GM12878 (cell line): ENCODE data around the gene TTC31. TPM values are rescaled to one million over a fixed set of nuclear protein-coding genes. Genes with fewer than 3 reads are reported as not detected.
A peak's percentile ranks its signal among the peaks of the same experiment; 100 is the strongest.

ENCODE experiments used
- ATF3 ChIP-seq: IDR thresholded peaks from 2 replicates; pipeline ENCODE4 v1.6.1; 2011; ENCODE audit warnings: low read depth, mild to moderate bottlenecking, low read length, moderate library complexity, borderline replicate concordance; ENCODE audit errors: extremely low read depth
- CBX3 ChIP-seq: fragments of 200-600 bp; sonication (generic); IDR thresholded peaks from 2 replicates; pipeline ENCODE4 v1.6.1; 2016; ENCODE audit warnings: low read depth, borderline replicate concordance
- CBX5 ChIP-seq: sonication (generic); IDR thresholded peaks from 2 replicates; pipeline ENCODE4 v1.6.1; 2016; ENCODE audit warnings: low read depth, moderate library complexity, mild to moderate bottlenecking, inconsistent platforms
- CEBPB ChIP-seq, 2 experiments: fragments of 150-350 bp in 1 of 2; IDR thresholded peaks; 2 replicates each; pipeline ENCODE4 v1.6.1; 2012 to 2014; ENCODE audit warnings: low read depth in 2 of 2, low read length in 2 of 2, borderline replicate concordance in 1 of 2, inconsistent platforms in 1 of 2
- FOXK2 ChIP-seq: fragments of 450-650 bp; IDR thresholded peaks from 2 replicates; pipeline ENCODE4 v1.6.1; 2017; ENCODE audit warnings: mild to moderate bottlenecking, moderate library complexity
- MLLT1 ChIP-seq: fragments of 450-650 bp; IDR thresholded peaks from 2 replicates; pipeline ENCODE4 v1.6.1; 2016; ENCODE audit warnings: mild to moderate bottlenecking
- MYB ChIP-seq: fragments of 150-350 bp; IDR thresholded peaks from 2 replicates; pipeline ENCODE4 v1.6.1; 2014; ENCODE audit warnings: mild to moderate bottlenecking, low read depth, low read length, borderline replicate concordance
- NR2C1 ChIP-seq: fragments of 450-650 bp; IDR thresholded peaks from 2 replicates; pipeline ENCODE4 v1.6.1; 2017; ENCODE audit warnings: antibody characterized with exemption, mild to moderate bottlenecking, moderate library complexity
- NRF1 ChIP-seq: conservative IDR thresholded peaks from 2 replicates; pipeline ENCODE4 v1.6.1; 2011; ENCODE audit warnings: mild to moderate bottlenecking, low read depth, low read length, improper control_type of control experiment
- POLR2A ChIP-seq: IDR thresholded peaks from 2 replicates; pipeline ENCODE4 v1.6.1; 2011; ENCODE audit warnings: low read depth, mild to moderate bottlenecking, low read length
- POLR2AphosphoS5 ChIP-seq: IDR thresholded peaks from 2 replicates; pipeline ENCODE4 v1.6.1; 2011; ENCODE audit warnings: mild to moderate bottlenecking, low read length, inconsistent platforms
- SIX5 ChIP-seq: IDR thresholded peaks from 2 replicates; pipeline ENCODE4 v1.6.1; 2011; ENCODE audit warnings: mild to moderate bottlenecking, low read depth, low read length, moderate library complexity; ENCODE audit not compliant: severe bottlenecking
- SMAD5 ChIP-seq: IDR thresholded peaks from 2 replicates; pipeline ENCODE4 v1.6.1; 2016; ENCODE audit warnings: antibody characterized with exemption, low read depth
- ZBTB11 ChIP-seq: fragments of 450-650 bp; formaldehyde crosslinking; IDR thresholded peaks from 2 replicates; pipeline ENCODE4 v1.5.0; 2022; ENCODE audit warnings: mild to moderate bottlenecking, missing genetic modification characterization
- polyA plus RNA-seq, 11 experiments: library from polyadenylated mRNA; depleted of rRNA in 4 of 11; unstranded in 6 of 11; stranded (reverse) in 5 of 11; fragments of >200 nt; fragmentation: Nextera tagmentation in 4 of 11; fragmentation: Illumina TruSeq in 1 of 11; extraction: Ambion mirVana in 4 of 11; extraction: Trizol in 1 of 11; gene quantifications; 1 replicate in 1 of 11; 2 replicates in 10 of 11; pipeline versions ENCODE4 v1.2.1 to v1.2.3, GENCODE V29; 2011 to 2016; ENCODE audit warnings: inconsistent platforms in 2 of 11, missing spikeins in 2 of 11, low read depth in 1 of 11
- total RNA-seq, 4 experiments: library from RNA; depleted of rRNA in 3 of 4; stranded (reverse); fragments of >200 nt in 3 of 4; fragmentation: Illumina TruSeq in 1 of 4; extraction: Trizol in 1 of 4; gene quantifications; 2 replicates each; pipeline versions ENCODE4 v1.2.1 to v1.2.3, GENCODE V29; 2013 to 2021
- TF ChIP-seq, protein P1 (sequence below): IDR thresholded peaks from 2 replicates; pipeline ENCODE4 v1.6.1; 2012; ENCODE audit warnings: low read depth, low read length, improper control_type of control experiment

TTC31 gene
- total and polyA plus RNA-seq, 10 of the 15 experiments (the other 5 are each of a cell fraction or from before 2014, with no cell fraction given), result 6.5 to 34.9 (median 25.9) TPM

DNA sequence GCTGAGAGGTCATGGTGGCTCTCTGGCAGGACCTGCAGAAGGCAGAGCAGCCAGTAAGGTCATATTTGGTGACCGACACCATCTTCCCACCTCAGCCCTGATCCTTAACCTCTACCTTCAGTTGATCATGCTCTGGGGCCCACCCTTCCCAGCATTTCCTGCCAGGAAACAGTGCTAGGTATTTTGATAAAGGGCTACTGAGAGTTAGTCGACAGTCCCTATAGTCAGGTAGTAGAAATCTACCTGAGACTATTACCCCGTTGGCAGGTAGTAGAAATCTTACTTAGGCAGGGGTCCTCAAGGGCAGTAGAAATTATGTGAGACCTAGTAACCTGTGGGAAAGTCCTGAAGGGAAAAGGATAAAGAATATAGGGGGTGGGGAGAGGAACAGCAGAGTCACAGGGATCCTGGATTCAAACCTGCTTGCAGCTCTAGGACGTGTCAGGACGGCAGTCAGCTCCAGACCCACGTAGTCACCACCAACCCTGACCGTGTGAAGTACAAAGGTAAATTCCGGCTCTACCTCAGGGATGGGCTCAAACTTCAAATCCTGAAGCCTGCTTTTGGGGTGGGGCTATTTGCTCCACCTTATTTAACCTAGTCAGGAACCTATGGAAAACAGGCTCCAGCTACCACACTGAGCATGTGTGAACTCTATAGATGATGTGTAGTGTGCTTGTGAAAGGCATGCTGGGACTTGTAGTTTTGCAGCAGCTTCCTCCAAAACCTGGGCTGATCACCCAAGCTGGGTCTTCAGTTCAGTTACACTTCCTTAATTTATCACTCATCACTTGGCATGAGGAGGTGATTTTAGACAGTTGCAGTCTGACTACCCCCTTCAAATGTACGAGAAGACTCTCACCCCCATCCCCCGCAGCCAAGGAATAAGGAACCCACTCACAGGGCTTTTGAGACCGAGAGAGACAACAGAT is 43.1 kb downstream of the TTC31 start, which contains the start of gene DQX1 (continued):
- no peak for TF ChIP-seq ZBTB11 (CRISPR knock-in tag)
- TF ChIP-seq NR2C1, result peak; percentile 69
- peak; percentile 35; the same call in 1 of the 2 replicates for TF ChIP-seq SMAD5
- no peak for TF ChIP-seq MLLT1
- 0 out of 2 replicates have a peak, but pooled peaks have one; percentile 8 for TF ChIP-seq NRF1
- peak; percentile 72 for TF ChIP-seq POLR2AphosphoS5
- no peak for TF ChIP-seq ATF3
- TF ChIP-seq FOXK2, result no peak
- TF ChIP-seq MYB, result no peak
- TF ChIP-seq, protein P1, sequence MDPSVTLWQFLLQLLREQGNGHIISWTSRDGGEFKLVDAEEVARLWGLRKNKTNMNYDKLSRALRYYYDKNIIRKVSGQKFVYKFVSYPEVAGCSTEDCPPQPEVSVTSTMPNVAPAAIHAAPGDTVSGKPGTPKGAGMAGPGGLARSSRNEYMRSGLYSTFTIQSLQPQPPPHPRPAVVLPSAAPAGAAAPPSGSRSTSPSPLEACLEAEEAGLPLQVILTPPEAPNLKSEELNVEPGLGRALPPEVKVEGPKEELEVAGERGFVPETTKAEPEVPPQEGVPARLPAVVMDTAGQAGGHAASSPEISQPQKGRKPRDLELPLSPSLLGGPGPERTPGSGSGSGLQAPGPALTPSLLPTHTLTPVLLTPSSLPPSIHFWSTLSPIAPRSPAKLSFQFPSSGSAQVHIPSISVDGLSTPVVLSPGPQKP, result no peak
- TF ChIP-seq CEBPB (IDR thresholded peaks at IDR 0.05; ENCODE audit: borderline replicate concordance in 1 of 2, low read depth in 2 of 2, low read length in 2 of 2), result no peak
- TF ChIP-seq CBX5, result no peak
- peak; percentile 44; the same call in 1 of the 2 replicates for TF ChIP-seq POLR2A
- TF ChIP-seq SIX5, result peak; percentile 85
- no peak for TF ChIP-seq CBX3
- TF ChIP-seq, all 136 proteins: peak for 11
